Ascending aorta (tissue), 2 donors: ENCODE measurements around the gene GDF9. TPM values are rescaled to one million over a fixed set of nuclear protein-coding genes. Genes with fewer than 3 reads are reported as not detected.

Source experiments
- DNase-seq, 2 donors: peaks; one replicate each; pipeline ENCODE4 v3.0.0-alpha.2; 2019; ENCODE audit warnings: low spot score in 2 of 2
- H3K27ac ChIP-seq, 2 donors: fragments of 200-600 bp; sonication (generic); one replicate each; pipeline ENCODE4 v1.5.1; 2016 to 2017; ENCODE audit warnings: mild to moderate bottlenecking in 1 of 2
- H3K27me3 ChIP-seq: fragments of 200-600 bp; sonication (generic); one replicate; pipeline ENCODE4 v1.5.1; 2017
- H3K36me3 ChIP-seq, 2 donors: fragments of 200-600 bp; sonication (generic); one replicate each; pipeline ENCODE4 v1.5.1; 2016
- H3K4me1 ChIP-seq, 2 donors: fragments of 200-600 bp; sonication (generic); one replicate each; pipeline ENCODE4 v1.5.1; 2016 to 2017; ENCODE audit warnings: mild to moderate bottlenecking in 1 of 2
- H3K4me3 ChIP-seq, 2 donors: fragments of 200-600 bp; sonication (generic); one replicate each; pipeline ENCODE4 v1.5.1; 2016 to 2017; ENCODE audit warnings: mild to moderate bottlenecking in 1 of 2
- H3K9me3 ChIP-seq, 2 donors: fragments of 200-600 bp; sonication (generic); one replicate each; pipeline ENCODE4 v1.5.1; 2016
- CTCF ChIP-seq, 3 experiments: fragments of 200-600 bp in 2 of 3; fragments of 450-650 bp in 1 of 3; sonication (generic) in 2 of 3; IDR thresholded peaks; one replicate each; pipeline ENCODE4 v1.5.1; 2016 to 2019; ENCODE audit warnings: antibody characterized with exemption in 3 of 3, mild to moderate bottlenecking in 1 of 3, moderate library complexity in 1 of 3
- intact Hi-C: fragments of 100-400 bp; cut with DNase I; formaldehyde crosslinking; loops from one replicate; pipeline ENCODE4 v1.15.1; 2023
- total RNA-seq: library from RNA; depleted of rRNA; stranded (reverse); fragments of >200 nt; gene quantifications from one replicate; pipeline ENCODE4 v1.1.0, GENCODE V29; 2016

The GDF9 gene
- total RNA-seq, 1 donor from 2014 or later = not detected

- intact Hi-C loops = no loop called here
Observed at GRCh38 chr5:132816083-132816482, 50.2 kb downstream of the GDF9 start.

GRCh38 chr5:132815454-132815853 lies 50.8 kb downstream of the GDF9 start:
- peaks cover 5% of the 10 kb centered on the region for H3K27me3 ChIP-seq

More at GRCh38 chr5:132816083-132816482, 50.2 kb downstream of the GDF9 start:
- H3K27ac ChIP-seq = no peak overlapping the region
- peaks cover 5% of the 10 kb centered on the region for H3K27me3 ChIP-seq
- TF ChIP-seq CTCF (IDR thresholded peaks at IDR 0.05) = no peak
- H3K4me3 ChIP-seq = no peak overlapping the region
- peaks cover 8 to 10% of the 10 kb centered on the region in 2 donors for H3K4me1 ChIP-seq
- no peak for DNase-seq
- H3K9me3 ChIP-seq = no peaks in the 10 kb centered on the region
- H3K36me3 ChIP-seq = no peaks in the 10 kb centered on the region

GRCh38 chr5:132814503-132815294 lies 51.6 kb downstream of the GDF9 start:
- H3K4me3 ChIP-seq = peak overlapping the region; percentile 53 to 62
- no peaks in the 10 kb centered on the region for H3K9me3 ChIP-seq
- no peak for TF ChIP-seq CTCF (IDR thresholded peaks at IDR 0.05)
- H3K27ac ChIP-seq = no peak overlapping the region
- H3K36me3 ChIP-seq = no peaks in the 10 kb centered on the region
- peaks cover 7 to 8% of the 10 kb centered on the region in 2 donors for H3K4me1 ChIP-seq
- intact Hi-C loops = loop anchor here (5.0 kb wide), 1 partner anchor 37 kb away; the partner anchor contains the start of gene SEPTIN8
- H3K27me3 ChIP-seq = peaks cover 5% of the 10 kb centered on the region
- peak in 1 of 2 donors; percentile 62 for DNase-seq

More at GRCh38 chr5:132815454-132815853, 50.8 kb downstream of the GDF9 start:
- DNase-seq = no peak
- Histone ChIP-seq H3K9me3 (no peaks in the 10 kb centered on the region), H3K27ac (no peak overlapping the region), H3K4me1 (peaks cover 8 to 10% of the 10 kb centered on the region in 2 donors), H3K36me3 (no peaks in the 10 kb centered on the region), H3K4me3 (no peak overlapping the region)
- TF ChIP-seq CTCF (IDR thresholded peaks at IDR 0.05) = no peak
- intact Hi-C loops = no loop called here

GRCh38 chr5:132813599-132814502 lies 52.4 kb downstream of the GDF9 start:
- no peaks in the 10 kb centered on the region for H3K36me3 ChIP-seq
- H3K27ac ChIP-seq = peak overlapping the region in 1 of 2 donors; percentile 28
- H3K27me3 ChIP-seq = peaks cover 5% of the 10 kb centered on the region
- peaks cover 7 to 8% of the 10 kb centered on the region in 2 donors for H3K4me1 ChIP-seq
- intact Hi-C loops = loop anchor here (5.0 kb wide), 1 partner anchor 37 kb away; the partner anchor contains the start of gene SEPTIN8
- DNase-seq = peak in 1 of 2 donors; percentile 63
- H3K9me3 ChIP-seq = no peaks in the 10 kb centered on the region
- H3K4me3 ChIP-seq = peak overlapping the region; percentile 53 to 62
- TF ChIP-seq CTCF (IDR thresholded peaks at IDR 0.05) = no peak

- peaks cover 7 to 8% of the 10 kb centered on the region in 2 donors for H3K4me1 ChIP-seq
- intact Hi-C loops = loop anchor here (5.0 kb wide), 1 partner anchor 36 kb away; the partner anchor contains the start of gene SEPTIN8
- peak in 1 of 2 donors; percentile 63 for DNase-seq
- peak within 1 kb of the TSS in 1 of 2 donors; percentile 28 for H3K27ac ChIP-seq
- H3K4me3 ChIP-seq = peak within 1 kb of the TSS; percentile 53 to 62
- H3K9me3 ChIP-seq = no peaks in the 10 kb centered on the region
- no peak for TF ChIP-seq CTCF (IDR thresholded peaks at IDR 0.05)
- H3K27me3 ChIP-seq = peaks cover 5% of the 10 kb centered on the region
- no peaks in the 10 kb centered on the region for H3K36me3 ChIP-seq
Observed at GRCh38 chr5:132812781-132813598, 53.3 kb downstream of the GDF9 start, which contains the start of gene SOWAHA. Gene SOWAHA (plus strand): TSS chr5:132813302. CDS start chr5:132813622, 320 bp downstream.
